Measurements from ENCODE around the gene STRN3.
"Not testable (repeated sequence)": the region's sequence is repeated elsewhere in the genome, so short reads cannot be mapped to it uniquely, and the experiment has no call there.

Gene STRN3

DNA sequence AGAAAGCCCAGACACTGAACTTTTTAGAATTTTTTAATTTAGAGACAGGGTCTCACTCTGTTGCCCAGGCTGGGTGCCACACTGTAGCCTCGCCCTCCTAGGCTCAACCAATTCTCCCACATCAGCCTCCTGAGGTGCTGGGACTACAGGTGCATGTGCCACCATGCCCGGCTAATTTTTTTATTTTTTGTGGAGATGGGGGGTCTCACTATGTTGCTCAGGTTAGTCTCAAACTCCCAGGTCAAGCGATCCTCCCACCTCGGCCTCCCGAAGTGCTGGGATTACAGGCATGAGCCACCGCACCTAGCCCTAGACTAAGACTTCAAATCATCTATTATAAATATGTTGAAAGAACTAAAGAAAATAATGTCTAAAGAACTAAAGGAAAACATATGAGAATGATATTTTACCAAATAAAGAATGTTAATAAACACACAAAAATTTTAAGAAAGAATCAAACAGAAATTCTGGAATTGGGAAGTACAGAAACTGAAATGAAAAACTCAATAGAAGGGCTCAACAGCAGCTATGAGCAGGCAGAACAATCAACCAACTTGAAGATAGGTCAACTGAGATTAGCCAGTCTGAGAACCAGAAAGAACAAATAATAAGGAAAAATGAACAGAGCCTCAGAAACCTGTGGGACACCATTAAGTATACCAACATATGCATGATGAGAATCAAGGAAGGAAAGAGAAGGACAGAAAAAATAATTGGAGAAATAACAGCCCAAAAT lies 27.0 kb downstream of the STRN3 start:
- no peak for DNase-seq

DNA sequence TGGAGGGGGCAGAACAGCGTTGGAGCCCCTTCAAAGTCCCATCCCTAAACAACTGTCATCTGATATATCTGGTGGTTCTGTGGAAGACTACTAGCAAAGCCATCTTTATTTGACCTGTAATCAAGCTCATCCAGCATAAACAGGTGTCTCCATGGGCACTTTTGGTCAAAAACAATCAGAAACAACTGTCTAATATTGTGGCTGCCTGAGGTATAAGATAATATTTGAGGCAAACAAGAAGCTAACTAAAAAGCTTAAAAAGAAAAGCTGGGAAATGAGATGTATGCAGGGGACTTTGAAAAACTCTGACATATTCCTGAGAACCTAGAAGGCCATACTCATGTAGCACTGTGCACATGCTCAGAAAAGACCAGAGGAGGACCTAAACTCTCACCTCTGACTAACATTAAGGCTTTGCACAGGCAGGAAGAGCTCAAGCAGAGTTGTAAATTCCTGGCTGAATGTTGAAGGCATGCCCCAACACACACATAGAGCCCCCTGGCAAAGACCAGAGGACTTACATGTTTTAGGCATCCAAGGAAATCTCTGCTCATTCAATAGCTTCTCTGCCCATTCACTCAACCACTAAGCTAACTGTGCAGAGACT lies 28.0 kb downstream of the STRN3 start:
- DNase-seq: no peak

DNA sequence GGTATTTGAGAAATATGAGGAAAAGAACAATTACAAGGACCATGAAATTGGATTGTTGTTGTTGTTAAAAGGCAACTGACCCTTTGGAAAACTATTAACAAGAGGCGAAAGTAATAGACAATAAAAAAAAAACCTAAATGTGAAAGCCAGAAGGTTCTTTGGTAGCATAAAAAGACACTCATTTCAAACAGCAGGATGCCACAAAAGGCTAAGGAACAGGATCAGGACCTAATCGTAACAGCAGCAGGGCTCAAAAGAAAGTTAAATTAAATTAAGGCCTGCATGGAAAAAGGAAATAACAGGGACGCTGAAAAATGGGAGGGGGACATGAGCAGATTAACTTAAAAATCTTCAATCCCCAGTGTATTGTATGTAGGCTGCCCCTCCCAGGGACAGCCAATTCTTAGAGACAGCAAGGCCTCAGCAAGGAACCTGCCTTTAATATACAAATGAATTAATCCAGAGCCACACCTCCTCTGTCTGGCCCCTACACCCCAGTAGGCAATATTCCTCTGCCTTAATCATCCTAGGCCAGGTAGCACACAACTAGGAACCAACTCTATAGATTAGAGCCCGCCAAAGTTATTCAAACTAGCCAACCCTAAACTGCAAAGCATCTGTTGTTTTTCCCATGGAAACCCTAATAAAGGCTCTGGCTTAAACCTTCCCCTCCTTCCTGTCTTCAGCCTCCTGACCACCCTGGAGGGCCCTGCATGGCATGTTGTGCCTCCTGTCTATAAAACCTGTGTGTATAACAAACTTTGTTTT lies 29.1 kb downstream of the STRN3 start:
- DNase-seq: no peak

DNA sequence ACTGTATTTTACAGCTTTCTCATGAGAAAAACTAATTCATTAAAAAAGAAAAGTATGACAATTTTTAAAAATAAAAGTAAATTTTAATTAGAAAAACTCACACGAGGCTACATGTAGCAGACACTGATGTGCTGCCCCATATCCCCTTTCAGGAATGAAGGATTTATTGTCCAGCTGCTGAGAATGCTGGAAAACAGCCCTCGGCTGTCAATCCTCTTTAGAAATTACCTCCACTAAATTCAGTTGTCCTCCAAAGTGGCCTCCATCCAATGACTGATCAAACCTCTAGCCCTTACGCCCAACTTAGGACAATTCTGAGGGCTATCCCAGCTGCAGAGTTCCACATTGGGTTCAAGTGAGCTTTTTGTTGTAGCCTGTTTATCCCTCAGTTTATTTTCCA lies 30.5 kb downstream of the STRN3 start:
- DNase-seq: no peak

DNA sequence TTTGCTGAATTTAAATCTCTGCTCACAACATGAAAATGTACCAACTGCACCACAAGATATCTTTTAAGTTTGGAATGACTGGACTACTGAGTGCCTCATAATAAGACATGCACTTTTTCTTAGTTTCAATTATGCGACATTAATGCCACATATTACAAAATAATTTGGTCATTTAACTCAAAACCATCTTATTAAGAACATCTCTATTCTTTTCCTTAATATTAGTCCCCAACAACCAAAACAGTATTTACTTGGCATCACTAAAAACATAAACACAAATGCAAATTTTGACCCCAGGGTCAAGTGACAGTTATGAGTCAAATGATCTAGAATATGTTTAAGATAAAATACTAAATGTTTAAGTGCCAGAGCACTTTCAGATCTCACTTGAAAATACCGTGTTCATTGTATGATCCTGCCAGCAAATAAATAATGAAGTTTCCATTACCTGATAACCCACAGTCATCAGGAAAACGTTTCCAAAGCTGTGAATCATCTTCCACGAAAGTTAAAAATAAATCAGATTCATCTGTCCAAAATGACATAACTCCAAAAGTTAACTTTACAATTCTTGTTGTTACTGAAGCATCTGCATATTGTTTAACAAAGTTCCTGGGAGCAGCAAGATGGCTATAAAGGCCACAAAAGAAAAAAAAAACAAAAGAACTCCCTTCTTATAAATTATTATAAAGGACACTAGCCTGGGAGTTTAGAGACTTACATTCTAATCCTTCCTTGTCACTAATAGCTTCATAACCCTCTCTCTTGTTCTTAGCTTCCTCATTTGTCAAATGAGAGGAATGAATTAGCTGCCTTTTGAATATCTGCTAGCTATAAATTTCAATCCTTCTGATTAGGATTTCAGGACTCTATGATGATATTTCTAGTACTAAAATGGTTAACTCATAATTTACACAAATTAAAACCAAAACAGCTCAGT lies 31.2 kb downstream of the STRN3 start:
- no peak for DNase-seq

DNA sequence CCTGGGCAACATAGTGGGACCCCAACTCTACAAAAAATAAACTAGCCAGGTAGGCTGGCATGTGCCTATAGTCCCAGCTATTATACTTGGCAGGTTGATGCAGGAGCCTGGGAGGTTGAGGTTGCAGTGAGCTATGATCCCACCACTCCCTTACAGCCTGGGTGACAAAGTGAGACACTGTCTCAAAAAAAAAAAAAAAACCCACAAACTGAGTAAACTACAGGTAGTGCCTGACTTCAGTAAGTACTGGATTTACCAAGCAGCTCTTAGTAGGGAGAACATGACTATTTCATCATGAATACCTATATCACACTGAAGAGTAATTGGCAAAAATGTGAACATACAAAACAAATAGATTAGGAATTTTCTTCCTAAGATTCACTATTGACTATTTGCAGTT lies 33.1 kb downstream of the STRN3 start:
- DNase-seq: no peak

DNA sequence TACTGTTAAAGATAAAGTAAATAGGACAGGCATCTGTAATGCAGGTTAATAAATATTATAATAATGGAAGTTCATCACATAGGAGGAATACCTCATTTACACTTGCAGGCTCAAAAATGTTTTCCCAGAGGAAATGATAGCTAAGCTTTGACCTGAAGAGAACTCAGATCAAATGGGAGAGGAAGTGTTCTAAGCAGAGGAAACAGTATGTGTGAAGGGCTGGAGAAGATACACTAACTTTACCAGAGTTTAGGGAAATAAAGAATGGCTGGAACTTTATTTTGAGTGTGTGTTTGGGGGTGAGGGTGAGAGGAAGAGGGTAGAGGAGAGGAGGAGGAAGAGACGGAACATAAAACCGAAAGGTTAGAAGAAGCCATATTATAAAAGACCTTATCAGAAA lies 34.8 kb downstream of the STRN3 start:
- DNase-seq: no peak

DNA sequence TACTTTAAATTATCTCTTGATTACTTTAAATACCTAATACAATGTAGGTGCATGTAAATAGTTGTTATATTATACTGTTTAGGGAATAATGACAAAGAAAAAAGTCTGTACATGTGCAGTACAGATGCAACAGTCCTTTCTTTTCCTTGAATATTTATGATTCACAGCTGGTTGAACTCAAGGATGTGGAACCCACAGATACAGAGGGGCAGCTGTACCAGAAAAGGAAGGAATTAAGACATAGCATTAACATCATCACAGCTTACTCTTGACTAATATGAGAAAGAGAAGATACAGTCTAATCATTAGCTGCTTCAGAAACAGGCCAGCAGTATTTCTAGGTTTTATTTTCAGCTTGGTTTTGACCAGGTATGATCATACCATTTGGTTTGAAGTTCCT lies 35.4 kb downstream of the STRN3 start:
- no peak for DNase-seq

DNA sequence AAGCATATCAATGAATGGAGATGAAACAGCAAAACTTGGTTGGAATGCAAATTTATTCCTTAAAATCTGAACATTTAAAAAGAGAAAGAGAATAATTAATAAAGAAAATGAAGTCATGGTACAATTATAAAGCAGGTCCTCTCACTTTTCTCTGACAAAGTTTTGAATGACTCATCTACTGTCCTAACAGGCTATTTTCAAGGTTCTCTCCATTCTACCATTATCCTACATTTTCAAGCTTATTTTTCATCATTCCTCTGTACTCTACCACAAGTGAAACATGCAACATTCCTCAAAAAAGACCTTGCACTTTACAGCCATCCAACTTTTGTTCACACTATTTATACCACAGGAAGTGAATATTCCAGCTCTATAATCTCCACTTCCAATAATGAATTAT lies 37.7 kb downstream of the STRN3 start:
- DNase-seq: no peak

DNA sequence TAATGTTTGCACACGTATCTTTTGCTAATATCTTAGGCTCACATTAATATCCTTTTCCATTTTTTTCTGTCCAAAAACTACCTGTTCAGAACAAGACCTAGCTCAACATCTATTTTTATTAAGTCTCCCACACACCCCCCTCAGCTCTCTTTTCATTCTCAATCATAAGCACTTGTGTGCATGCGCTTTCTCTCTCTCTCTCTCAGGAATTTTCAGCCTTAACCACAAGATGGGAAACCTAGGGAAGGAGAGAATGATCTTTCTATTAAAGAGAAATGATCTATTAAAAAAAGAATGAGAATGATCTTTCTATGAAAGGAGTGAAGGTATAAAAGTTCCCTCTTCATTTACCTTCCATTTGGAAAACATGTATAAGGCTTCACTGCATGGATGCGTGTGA lies 40.4 kb downstream of the STRN3 start:
- no peak for DNase-seq

DNA sequence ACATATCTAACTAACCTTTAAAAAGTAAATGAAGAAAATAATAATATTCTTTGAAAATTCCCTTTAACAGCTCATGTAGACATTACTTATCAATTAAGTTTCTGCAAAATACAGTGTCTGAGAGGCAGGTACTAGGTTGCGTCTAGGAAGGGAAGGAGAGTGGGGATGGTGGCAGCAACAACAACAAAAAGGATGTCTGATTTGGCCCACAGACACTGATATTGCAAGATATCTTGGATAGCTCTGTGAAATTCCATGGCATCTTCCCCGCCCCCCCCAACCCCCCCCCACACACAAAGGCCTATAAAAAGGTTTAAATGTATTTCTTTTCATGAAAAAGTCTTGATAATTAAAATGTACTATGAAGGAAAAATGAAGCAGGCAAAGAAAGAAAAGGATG lies 42.3 kb downstream of the STRN3 start:
- DNase-seq: no peak

DNA sequence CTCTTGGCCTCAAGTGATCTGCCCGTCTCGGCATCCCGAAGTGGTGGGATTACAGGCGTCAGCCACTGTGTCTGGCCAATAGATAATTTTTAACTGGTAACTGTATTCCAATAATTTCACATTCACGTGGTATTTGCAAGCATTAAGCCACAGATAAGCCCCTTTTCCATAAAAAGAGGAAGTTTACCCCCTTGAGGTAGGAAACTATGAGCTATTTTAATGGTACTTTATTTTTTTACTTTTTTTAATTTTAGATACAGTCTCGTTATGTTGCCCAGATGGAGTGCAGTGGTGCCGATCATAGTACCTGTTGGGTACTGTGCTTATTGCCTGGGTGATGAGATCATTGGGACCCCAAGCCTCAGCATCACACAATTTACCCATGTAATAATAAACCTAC lies 43.6 kb downstream of the STRN3 start:
- DNase-seq: no peak

DNA sequence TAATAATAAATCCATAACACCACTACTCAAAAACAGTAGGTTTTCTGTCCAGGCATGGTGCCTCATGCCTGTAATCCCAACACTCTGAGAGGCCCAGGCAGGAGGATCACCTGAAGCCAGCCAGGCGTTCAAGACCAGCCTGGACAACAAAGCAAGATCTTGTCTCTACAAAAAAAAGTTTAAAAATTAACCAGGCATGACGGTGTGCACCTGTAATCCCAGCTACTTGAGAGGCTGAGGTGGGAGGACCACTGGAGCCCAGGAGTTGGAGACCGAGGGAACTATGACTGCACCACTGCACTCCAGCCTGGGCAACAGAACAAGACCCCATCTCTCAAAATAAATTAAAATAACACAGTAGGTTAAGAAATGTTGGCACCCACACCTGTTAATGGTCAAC lies 45.2 kb downstream of the STRN3 start:
- DNase-seq: no peak

DNA sequence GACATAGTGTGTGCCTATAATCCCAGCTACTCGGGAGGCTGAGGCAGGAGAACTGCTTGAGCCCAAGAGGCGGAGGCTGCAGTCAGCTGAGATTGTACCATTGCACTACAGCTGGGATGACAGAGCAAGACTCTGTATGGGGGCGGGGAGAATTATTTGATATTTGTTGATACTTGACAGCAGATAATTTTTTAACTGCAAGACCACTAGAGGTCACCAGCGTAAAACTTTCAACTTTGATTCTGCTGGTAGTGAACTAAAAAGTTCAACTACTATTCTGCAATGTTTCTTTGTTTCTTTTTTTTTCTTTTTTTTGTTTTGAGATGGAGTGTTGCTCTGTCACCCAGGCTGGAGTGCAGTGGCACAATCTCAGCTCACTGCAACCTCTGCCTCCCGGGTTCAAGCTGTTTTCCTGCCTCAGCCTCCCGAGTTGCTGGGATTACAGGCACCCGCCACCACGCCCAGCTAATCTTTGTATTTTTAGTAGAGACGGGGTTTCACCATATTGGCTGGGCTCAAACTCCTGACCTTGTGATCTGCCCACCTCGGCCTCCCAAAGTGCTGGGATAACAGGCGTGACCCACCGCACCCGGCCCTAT lies 46.0 kb downstream of the STRN3 start:
- peak; percentile 50 for DNase-seq

DNA sequence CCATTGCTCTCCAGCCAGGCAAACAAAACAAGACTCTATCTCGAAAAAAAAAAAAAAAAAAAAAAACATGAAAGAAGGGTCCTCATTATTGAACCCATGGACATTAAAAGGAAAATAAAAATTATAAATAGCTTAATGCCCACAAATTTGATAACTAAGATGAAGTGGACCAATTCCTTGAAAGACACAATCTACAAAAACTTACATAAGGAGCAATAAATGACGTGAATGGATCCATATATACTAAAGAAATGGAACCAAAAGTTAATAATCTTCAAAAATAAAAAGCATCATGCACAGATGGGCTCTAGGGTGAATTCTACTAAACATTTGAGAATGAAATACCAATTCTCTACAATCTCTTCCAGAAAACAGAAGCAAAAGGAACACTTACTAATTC lies 48.4 kb downstream of the STRN3 start:
- DNase-seq: no peak

DNA sequence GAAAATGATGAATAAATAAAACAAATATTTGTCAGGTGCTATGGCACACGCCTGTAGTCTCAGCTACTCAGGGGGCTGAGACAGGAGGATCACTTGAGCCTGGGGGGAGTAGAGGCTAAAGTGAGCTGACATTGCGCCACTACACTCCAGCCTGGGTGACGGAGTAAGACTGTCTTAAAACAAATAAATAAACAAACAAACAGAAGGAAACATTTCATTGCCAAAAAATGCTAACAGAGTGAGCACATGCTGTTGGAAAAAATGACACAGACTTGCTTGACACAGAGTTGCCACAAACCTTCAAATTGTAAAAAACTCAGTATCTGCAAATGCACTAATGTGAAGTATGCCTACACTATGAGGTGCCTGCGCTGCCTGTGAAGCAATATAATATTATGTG lies 51.6 kb downstream of the STRN3 start:
- no peak for DNase-seq

DNA sequence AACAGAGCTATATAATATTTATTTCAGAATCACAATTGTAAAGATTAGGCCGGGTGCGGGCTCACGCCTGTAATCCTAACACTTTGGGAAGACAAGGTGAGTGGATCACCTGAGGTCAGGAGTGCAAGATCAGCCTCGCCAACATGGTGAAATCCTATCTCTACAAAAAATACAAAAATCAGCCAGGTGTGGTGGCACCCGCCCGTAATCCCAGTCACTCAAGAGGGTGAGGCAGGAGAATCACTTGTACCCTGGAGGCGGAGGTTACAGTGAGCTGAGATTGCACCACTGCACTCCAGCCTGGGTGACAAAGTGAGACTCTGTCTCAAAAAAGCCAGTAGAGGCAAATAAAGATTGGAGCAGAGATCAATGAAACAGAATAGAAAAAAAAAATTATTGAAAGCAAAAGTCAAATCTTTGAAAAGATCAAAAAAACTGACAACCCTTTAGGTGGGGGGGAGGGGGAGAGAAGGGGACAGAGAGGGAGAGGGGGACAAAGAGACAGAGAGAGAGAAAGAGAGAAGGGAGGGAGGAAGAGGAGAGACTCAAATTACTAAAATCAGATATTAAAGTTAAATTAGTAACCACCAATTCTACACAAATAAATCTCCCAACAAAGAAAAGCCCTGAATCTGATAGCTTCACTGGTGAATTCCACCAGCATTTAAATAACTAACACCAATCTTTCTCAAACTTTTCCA lies 53.1 kb downstream of the STRN3 start:
- no peak for DNase-seq

DNA sequence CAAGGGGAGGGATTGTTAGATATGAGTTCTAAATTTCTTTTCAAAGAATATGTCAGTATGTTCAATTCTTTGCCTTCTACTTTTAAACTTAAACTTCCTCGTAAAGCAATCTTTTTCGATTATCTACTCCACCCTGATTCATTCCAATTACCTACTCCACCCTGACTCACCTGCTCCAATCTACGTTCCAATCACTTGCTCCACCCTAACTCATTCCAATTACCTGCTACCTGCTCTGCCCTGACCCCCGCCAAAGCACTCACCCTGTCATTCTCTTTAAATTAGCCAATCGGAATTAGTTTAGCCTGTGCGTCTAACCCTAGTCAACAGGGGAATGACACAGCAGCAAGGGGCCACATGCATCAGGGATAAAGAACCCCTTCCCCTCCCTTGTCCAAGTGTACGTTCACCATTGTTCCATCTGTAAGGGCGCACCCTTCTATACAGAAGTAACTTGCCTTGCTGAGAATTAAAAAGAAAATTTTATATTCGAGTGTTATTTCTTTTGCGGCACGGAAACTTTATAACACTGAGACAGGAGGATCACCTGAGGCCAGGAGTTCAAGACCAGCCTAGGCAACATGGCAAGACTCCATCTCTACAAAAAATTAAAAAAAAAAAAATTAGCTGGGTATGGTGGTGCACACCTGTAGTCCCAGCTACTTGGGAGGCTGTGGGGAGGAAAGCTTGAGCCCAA lies 54.0 kb downstream of the STRN3 start:
- not testable (repeated sequence) for DNase-seq

DNA sequence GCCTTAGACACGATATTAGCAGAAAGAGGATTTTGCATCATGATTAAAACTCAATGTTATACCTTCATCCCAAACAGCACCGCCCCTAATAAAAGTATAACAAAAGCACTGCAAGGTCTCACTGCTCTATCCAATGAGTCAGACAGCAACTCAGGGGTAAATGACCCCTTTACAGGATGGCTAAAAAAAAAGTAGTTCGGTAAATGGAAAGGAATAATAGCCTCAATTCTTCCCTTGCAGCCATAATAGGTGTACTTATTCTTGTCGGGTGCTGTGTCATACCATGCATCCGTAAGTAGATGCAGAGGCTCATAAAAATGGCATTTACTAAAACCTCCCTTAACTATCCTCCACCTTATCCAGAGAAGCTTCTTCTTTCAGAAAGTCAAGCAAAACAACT lies 54.6 kb downstream of the STRN3 start:
- DNase-seq: no peak

DNA sequence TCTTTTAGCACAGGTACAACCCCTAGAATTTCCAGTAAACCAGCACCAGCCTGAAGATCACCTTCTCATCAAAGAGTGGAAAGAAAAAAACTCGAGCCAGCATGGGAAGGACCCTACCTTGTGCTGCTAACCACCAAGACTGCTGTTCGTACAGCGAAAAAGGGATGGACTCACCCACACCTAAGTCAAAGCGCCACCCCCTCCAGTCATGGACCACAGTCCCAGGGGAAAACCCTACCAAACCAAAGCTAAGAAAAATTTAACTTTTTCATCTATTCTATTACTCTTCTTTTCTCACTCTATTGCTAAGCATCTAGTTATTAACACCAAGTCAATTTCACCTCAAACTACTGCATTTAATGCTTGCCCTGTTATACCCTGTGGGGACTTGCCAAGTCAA lies 56.4 kb downstream of the STRN3 start:
- peak; percentile 62 for DNase-seq

DNA sequence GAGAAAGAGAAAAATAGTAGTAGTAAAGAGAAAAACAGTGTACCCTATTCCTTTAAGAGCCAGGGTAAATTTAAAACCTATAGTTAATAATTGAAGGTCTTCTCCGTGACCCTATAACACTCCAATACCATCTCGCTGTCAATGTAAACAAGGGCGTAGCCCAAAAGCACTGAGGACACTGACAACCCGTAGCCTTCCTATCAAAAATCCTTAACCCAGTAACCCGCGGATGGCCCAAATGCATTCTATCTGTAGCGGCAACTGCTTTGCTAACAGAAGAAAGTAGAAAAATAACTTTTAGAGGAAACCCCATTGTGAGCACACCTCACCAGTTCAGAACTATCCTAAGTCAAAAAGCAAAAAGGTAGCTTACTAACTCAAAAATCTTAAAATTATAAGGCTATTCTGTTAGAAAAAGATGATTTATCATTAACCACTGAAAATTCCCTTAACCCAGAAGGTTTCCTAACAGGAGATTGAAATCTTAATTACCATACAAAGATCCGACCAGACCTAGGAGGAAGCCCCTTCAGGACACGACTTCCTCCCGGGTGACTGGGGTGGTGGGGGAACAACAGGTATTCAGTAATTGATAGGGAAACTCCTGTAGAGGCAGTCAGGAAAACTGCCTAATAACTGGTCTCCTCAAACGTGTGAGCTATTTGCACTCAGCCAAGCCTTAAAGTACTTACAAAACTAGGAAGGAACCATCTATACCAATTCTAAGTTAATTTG lies 58.6 kb downstream of the STRN3 start:
- not testable (repeated sequence) for DNase-seq
